Measurements from ENCODE around the gene PAK1.

PAK1 gene

DNA sequence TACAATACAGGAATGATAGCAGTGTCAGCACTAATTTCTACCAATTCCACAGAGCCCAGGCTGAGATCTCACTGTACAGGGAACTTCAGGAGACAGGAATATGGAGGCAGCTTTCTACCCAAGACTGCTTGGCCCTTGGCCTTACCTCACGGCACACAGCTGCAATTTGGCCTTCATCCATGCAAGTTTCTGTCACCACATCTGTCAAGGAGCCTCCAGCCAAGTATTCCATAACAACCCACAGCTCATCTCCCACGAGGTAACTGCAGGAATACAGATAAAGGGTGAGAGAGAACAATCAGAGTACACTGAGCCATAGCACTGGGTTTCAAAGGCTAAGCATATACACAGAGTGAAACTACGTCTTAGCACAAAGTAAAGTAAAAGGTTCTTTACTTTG lies 133.4 kb downstream of the PAK1 start:
- H3F3A ChIP-seq (ENCODE audit: insufficient read depth, low read length), result no peaks in the 10 kb centered on the region
- no peaks in the 10 kb centered on the region for H3K79me2 ChIP-seq (ENCODE audit: insufficient read depth, low read length)
- H3K9me3 ChIP-seq (ENCODE audit: low read length), result no peaks in the 10 kb centered on the region
- no peaks in the 10 kb centered on the region for H3K27me3 ChIP-seq (ENCODE audit: insufficient read depth, low read length)
- no peak overlapping the region for H3K4me2 ChIP-seq (ENCODE audit: low read length)
- H3K36me3 ChIP-seq (ENCODE audit: insufficient read depth, low read length), result no peaks in the 10 kb centered on the region
- no peaks in the 10 kb centered on the region for H4K20me1 ChIP-seq (ENCODE audit: insufficient read depth, low read length)
- no peaks in the 10 kb centered on the region for H3K9me2 ChIP-seq (ENCODE audit: low read depth, low read length)
- no peak overlapping the region for H3K27ac ChIP-seq (ENCODE audit: low read depth, low read length, poor library complexity, severe bottlenecking)
- no peak overlapping the region for H3K4me3 ChIP-seq (ENCODE audit: low read depth, low read length, poor library complexity, severe bottlenecking)
- TF ChIP-seq, protein P1, sequence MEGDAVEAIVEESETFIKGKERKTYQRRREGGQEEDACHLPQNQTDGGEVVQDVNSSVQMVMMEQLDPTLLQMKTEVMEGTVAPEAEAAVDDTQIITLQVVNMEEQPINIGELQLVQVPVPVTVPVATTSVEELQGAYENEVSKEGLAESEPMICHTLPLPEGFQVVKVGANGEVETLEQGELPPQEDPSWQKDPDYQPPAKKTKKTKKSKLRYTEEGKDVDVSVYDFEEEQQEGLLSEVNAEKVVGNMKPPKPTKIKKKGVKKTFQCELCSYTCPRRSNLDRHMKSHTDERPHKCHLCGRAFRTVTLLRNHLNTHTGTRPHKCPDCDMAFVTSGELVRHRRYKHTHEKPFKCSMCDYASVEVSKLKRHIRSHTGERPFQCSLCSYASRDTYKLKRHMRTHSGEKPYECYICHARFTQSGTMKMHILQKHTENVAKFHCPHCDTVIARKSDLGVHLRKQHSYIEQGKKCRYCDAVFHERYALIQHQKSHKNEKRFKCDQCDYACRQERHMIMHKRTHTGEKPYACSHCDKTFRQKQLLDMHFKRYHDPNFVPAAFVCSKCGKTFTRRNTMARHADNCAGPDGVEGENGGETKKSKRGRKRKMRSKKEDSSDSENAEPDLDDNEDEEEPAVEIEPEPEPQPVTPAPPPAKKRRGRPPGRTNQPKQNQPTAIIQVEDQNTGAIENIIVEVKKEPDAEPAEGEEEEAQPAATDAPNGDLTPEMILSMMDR (IDR thresholded peaks at IDR 0.05; ENCODE audit: low read length), result no peak
- TF ChIP-seq EZH2 (IDR thresholded peaks at IDR 0.05; ENCODE audit: borderline replicate concordance, low read length), result no peak
- H2AFZ ChIP-seq (ENCODE audit: low read length), result no peak overlapping the region
- H3K9ac ChIP-seq (ENCODE audit: low read length), result no peak overlapping the region
- no peaks in the 10 kb centered on the region for H3K4me1 ChIP-seq (ENCODE audit: insufficient read depth, low read length, severe bottlenecking)

DNA sequence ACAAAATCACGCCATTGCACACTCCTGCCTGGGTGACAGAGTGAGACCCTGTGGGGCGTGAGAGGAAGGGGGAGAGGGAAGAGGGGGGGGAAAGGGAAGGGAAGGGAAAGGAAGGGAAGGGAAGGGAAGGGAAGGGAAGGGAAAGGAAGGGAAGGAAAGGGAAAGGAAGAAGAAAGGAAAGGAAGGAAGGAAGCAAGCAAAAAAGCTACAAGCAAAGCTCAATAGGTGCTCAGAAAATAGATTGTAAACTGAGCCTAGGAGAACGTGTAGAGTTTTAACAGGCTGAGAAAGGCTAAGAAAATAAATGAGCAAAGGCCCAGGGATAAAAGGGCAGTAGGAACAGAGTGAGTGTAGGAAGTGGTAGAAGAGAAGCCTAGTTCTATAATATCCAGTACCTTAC lies 141.6 kb downstream of the PAK1 start:
- Histone ChIP-seq H3K27ac (ENCODE audit: low read depth, low read length, poor library complexity, severe bottlenecking) (no peak overlapping the region), H3K9me3 (ENCODE audit: low read length) (no peaks in the 10 kb centered on the region), H3K27me3 (ENCODE audit: insufficient read depth, low read length) (no peaks in the 10 kb centered on the region), H3K36me3 (ENCODE audit: insufficient read depth, low read length) (no peaks in the 10 kb centered on the region), H3K9me2 (ENCODE audit: low read depth, low read length) (no peaks in the 10 kb centered on the region), H4K20me1 (ENCODE audit: insufficient read depth, low read length) (no peaks in the 10 kb centered on the region), H3K79me2 (ENCODE audit: insufficient read depth, low read length) (no peaks in the 10 kb centered on the region), H3K4me1 (ENCODE audit: insufficient read depth, low read length, severe bottlenecking) (no peaks in the 10 kb centered on the region), H2AFZ (ENCODE audit: low read length) (no peak overlapping the region), H3K9ac (ENCODE audit: low read length) (no peak overlapping the region), H3F3A (ENCODE audit: insufficient read depth, low read length) (no peaks in the 10 kb centered on the region), H3K4me3 (ENCODE audit: low read depth, low read length, poor library complexity, severe bottlenecking) (no peak overlapping the region), H3K4me2 (ENCODE audit: low read length) (no peak overlapping the region)
- TF ChIP-seq EZH2 (IDR thresholded peaks at IDR 0.05; ENCODE audit: borderline replicate concordance, low read length), result no peak

DNA sequence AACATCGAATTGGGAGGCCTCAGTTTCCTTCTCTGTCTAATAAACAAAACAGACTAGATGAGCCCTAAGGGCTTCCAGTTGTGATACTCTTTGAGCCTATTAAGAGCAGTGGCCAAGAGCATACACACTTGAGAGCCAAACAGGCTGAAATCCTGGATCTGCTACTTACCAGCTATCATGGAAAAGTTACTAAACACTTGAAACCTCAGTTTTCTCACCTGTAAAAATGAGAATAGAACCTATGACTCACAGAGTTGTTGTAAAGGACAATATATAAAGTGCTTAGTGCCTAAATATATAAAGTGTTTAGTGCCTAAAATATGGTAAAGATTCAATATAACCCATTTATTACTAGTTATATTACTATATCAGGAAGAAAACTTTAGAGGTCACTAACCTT lies 148.7 kb downstream of the PAK1 start:
- Histone ChIP-seq H3K4me2 (ENCODE audit: low read length) (no peak overlapping the region), H3K9me3 (ENCODE audit: low read length) (no peaks in the 10 kb centered on the region)

DNA sequence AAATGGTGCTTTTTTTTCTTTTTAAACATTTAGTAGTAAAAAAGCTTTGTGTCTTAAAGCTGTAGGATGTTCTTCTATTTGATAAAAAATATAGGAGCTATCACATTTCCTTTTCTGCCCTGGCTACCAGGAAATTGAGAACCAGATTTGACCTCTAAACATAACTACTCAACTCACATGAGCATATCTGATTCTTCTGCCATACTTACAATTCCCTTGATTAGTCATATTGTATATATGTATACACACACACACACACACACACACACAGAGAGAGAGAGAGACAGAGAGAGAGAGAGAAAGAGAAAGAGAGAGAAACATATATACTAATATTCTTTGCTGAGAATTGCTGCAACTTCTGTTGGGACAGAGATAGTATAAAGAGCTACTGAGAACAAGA lies 149.4 kb downstream of the PAK1 start:
- no peaks in the 10 kb centered on the region for H3K9me3 ChIP-seq (ENCODE audit: low read length)
- no peak overlapping the region for H3K27ac ChIP-seq (ENCODE audit: low read depth, low read length, poor library complexity, severe bottlenecking)
- H4K20me1 ChIP-seq (ENCODE audit: insufficient read depth, low read length), result no peaks in the 10 kb centered on the region
- H3K4me3 ChIP-seq (ENCODE audit: low read depth, low read length, poor library complexity, severe bottlenecking), result no peak overlapping the region
- peaks cover 4% of the 10 kb centered on the region; the same call in 1 of the 2 replicates for H3K27me3 ChIP-seq (ENCODE audit: insufficient read depth, low read length)
- no peaks in the 10 kb centered on the region for H3K36me3 ChIP-seq (ENCODE audit: insufficient read depth, low read length)
- TF ChIP-seq, protein P1 (IDR thresholded peaks at IDR 0.05; ENCODE audit: low read length), result no peak
- TF ChIP-seq EZH2 (IDR thresholded peaks at IDR 0.05; ENCODE audit: borderline replicate concordance, low read length), result no peak
- no peaks in the 10 kb centered on the region for H3F3A ChIP-seq (ENCODE audit: insufficient read depth, low read length)
- H3K9ac ChIP-seq (ENCODE audit: low read length), result no peak overlapping the region
- H3K9me2 ChIP-seq (ENCODE audit: low read depth, low read length), result no peaks in the 10 kb centered on the region
- H3K4me2 ChIP-seq (ENCODE audit: low read length), result no peak overlapping the region
- no peaks in the 10 kb centered on the region for H3K79me2 ChIP-seq (ENCODE audit: insufficient read depth, low read length)
- H2AFZ ChIP-seq (ENCODE audit: low read length), result no peak overlapping the region
- no peaks in the 10 kb centered on the region for H3K4me1 ChIP-seq (ENCODE audit: insufficient read depth, low read length, severe bottlenecking)

More for the DNA sequence above, 148.7 kb downstream of the PAK1 start:
- TF ChIP-seq EZH2 (IDR thresholded peaks at IDR 0.05; ENCODE audit: borderline replicate concordance, low read length), result no peak
- TF ChIP-seq, protein P1 (IDR thresholded peaks at IDR 0.05; ENCODE audit: low read length), result no peak
- H3K4me3 ChIP-seq (ENCODE audit: low read depth, low read length, poor library complexity, severe bottlenecking), result no peak overlapping the region
- H3K79me2 ChIP-seq (ENCODE audit: insufficient read depth, low read length), result no peaks in the 10 kb centered on the region
- H3F3A ChIP-seq (ENCODE audit: insufficient read depth, low read length), result no peaks in the 10 kb centered on the region
- H3K36me3 ChIP-seq (ENCODE audit: insufficient read depth, low read length), result no peaks in the 10 kb centered on the region
- no peaks in the 10 kb centered on the region for H3K9me2 ChIP-seq (ENCODE audit: low read depth, low read length)
- H3K27me3 ChIP-seq (ENCODE audit: insufficient read depth, low read length), result peaks cover 4% of the 10 kb centered on the region; the same call in 1 of the 2 replicates
- H3K27ac ChIP-seq (ENCODE audit: low read depth, low read length, poor library complexity, severe bottlenecking), result no peak overlapping the region
- no peak overlapping the region for H3K9ac ChIP-seq (ENCODE audit: low read length)
- no peak overlapping the region for H2AFZ ChIP-seq (ENCODE audit: low read length)
- H3K4me1 ChIP-seq (ENCODE audit: insufficient read depth, low read length, severe bottlenecking), result no peaks in the 10 kb centered on the region
- no peaks in the 10 kb centered on the region for H4K20me1 ChIP-seq (ENCODE audit: insufficient read depth, low read length)
